Measurements from ENCODE around the gene COL4A2.

Gene COL4A2

GRCh38 chr13:110523180-110523579 lies 216.1 kb downstream of the COL4A2 start:
- TF ChIP-seq CTCF (IDR thresholded peaks at IDR 0.05), result no peak

- no peak for TF ChIP-seq CTCF (IDR thresholded peaks at IDR 0.05)
Measured at GRCh38 chr13:110523838-110524540, 216.9 kb downstream of the COL4A2 start.

GRCh38 chr13:110524541-110525257 lies 217.6 kb downstream of the COL4A2 start:
- TF ChIP-seq CTCF (IDR thresholded peaks at IDR 0.05), result no peak

GRCh38 chr13:110525328-110526319 lies 218.5 kb downstream of the COL4A2 start:
- no peak for TF ChIP-seq CTCF (IDR thresholded peaks at IDR 0.05)

- TF ChIP-seq CTCF (IDR thresholded peaks at IDR 0.05), result no peak
Measured at GRCh38 chr13:110528371-110528770, 221.3 kb downstream of the COL4A2 start.

- TF ChIP-seq CTCF (IDR thresholded peaks at IDR 0.05), result no peak
Measured at GRCh38 chr13:110528911-110529310, 221.8 kb downstream of the COL4A2 start.
